ENCODE results near the gene CEP83.

CEP83 gene

DNA sequence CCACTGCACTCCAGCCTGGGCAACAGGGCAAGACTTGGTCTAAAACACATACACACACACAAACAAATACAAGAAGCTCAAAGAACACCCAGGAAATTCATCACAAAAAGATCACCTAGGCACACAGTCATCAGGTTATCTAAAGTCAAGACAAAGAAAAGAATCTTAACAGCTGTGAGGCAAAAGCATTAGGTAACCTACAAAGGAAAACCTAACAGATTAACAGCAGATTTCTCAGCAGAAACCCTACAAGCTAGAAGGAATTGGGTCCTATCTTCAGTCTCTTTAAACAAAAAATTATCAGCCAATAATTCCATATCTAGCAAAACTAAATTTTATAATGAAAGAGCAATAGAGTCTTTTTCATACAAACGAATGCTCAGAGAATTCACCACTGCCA is 22.4 kb downstream of the CEP83 start:
- TF ChIP-seq, protein P1, sequence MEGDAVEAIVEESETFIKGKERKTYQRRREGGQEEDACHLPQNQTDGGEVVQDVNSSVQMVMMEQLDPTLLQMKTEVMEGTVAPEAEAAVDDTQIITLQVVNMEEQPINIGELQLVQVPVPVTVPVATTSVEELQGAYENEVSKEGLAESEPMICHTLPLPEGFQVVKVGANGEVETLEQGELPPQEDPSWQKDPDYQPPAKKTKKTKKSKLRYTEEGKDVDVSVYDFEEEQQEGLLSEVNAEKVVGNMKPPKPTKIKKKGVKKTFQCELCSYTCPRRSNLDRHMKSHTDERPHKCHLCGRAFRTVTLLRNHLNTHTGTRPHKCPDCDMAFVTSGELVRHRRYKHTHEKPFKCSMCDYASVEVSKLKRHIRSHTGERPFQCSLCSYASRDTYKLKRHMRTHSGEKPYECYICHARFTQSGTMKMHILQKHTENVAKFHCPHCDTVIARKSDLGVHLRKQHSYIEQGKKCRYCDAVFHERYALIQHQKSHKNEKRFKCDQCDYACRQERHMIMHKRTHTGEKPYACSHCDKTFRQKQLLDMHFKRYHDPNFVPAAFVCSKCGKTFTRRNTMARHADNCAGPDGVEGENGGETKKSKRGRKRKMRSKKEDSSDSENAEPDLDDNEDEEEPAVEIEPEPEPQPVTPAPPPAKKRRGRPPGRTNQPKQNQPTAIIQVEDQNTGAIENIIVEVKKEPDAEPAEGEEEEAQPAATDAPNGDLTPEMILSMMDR (IDR thresholded peaks at IDR 0.05; ENCODE audit: borderline replicate concordance, control extremely low read depth, extremely low read depth, insufficient read depth, missing control alignments), result no peak
- DNase-seq (ENCODE audit: low spot score), result no peak
- in situ Hi-C loops (cut with MboI; ENCODE audit: low sequenced_read_pairs, unreplicated experiment), result loop anchor here (10.0 kb wide), 1 partner anchor 293 kb away; the partner anchor contains the start of gene PLXNC1

DNA sequence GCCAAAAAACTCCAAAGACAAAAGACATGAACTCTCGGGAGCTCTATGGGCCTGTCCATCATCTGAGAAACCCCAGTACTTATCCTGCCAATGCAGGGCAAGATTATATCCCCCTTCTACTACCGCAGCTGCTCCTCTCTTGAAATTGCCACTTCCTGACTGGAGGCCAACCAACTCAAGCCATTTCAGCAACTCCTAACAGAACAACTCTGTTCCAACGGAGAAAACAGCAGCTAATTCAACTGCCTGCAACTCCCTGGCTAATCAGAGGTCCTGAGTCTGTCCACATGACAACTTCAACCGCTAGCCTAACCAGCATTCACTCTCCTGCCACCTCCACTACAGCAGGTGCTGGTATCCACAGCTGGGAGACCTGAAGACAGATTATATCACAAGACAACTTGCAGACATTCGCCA is 24.1 kb downstream of the CEP83 start:
- TF ChIP-seq, protein P1 (IDR thresholded peaks at IDR 0.05; ENCODE audit: borderline replicate concordance, control extremely low read depth, extremely low read depth, insufficient read depth, missing control alignments), result no peak
- in situ Hi-C loops (cut with MboI; ENCODE audit: low sequenced_read_pairs, unreplicated experiment), result loop anchor here (10.0 kb wide), 1 partner anchor 291 kb away; the partner anchor contains the start of gene PLXNC1
- no peak for DNase-seq (ENCODE audit: low spot score)

DNA sequence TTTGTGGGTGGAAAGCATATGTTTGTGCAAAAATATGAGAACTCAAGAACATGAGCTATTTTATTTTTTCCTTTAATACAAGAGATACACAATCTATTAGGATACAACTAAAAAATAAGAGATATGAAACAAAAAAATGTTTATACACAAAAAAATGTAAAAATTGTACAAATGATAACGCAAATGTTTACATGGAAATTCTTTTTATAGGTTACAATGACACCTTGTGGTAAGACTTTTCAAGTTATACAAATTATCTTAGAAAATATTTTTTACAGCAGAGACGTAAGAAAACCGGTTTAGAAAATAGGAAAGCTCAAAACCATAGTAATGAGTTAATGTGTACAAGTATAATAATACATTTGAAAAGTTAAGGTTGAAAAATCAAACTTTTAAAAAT is 25.5 kb downstream of the CEP83 start:
- no peak for DNase-seq (ENCODE audit: low spot score)
- TF ChIP-seq, protein P1 (IDR thresholded peaks at IDR 0.05; ENCODE audit: borderline replicate concordance, control extremely low read depth, extremely low read depth, insufficient read depth, missing control alignments), result no peak
- in situ Hi-C loops (cut with MboI; ENCODE audit: low sequenced_read_pairs, unreplicated experiment), result loop anchor here (10.0 kb wide), 1 partner anchor 289 kb away; the partner anchor contains the start of gene PLXNC1

DNA sequence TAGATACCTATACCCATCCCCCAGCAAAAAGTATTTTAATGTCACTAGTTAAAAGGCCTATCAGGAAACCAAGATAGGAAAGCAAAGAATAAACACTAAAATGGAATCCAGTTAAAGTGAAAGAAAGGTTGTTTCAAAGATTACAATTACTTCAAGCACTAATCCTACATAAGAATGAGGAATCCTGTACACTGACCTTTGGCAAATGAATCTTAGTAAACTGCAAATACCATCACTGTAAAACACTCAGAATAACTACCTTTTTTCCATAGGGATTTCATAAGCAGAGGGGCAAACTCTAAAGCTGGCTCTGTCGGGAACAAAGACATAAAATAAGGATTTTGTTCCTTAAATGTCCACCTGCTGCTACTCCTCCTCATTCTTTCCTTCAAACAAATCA is 25.9 kb downstream of the CEP83 start:
- TF ChIP-seq, protein P1 (IDR thresholded peaks at IDR 0.05; ENCODE audit: borderline replicate concordance, control extremely low read depth, extremely low read depth, insufficient read depth, missing control alignments), result no peak
- no peak for DNase-seq (ENCODE audit: low spot score)
- in situ Hi-C loops (cut with MboI; ENCODE audit: low sequenced_read_pairs, unreplicated experiment), result loop anchor here (10.0 kb wide), 1 partner anchor 289 kb away; the partner anchor contains the start of gene PLXNC1

DNA sequence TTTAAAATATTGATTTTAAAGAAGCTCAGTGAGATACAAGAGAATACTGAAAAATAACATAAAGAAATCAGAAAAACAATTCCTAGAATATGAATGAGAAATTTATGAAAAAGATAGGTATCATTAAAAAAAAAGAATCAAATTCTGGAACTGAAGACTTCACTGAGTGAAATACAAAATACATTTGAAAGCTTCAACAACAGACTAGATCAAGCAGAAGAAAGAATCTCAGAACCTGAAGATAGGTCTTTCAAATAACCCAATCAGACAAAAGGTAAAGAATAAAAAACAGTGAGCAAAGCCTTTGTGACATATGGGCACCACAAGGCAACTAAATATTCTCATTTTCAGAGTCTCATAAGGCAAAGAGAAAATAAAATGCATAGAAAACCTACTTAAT is 29.4 kb downstream of the CEP83 start:
- in situ Hi-C loops (cut with MboI; ENCODE audit: low sequenced_read_pairs, unreplicated experiment), result loop anchor here (10.0 kb wide), 1 partner anchor 286 kb away; the partner anchor contains the start of gene PLXNC1
- no peak for DNase-seq (ENCODE audit: low spot score)
- TF ChIP-seq, protein P1 (IDR thresholded peaks at IDR 0.05; ENCODE audit: borderline replicate concordance, control extremely low read depth, extremely low read depth, insufficient read depth, missing control alignments), result no peak

DNA sequence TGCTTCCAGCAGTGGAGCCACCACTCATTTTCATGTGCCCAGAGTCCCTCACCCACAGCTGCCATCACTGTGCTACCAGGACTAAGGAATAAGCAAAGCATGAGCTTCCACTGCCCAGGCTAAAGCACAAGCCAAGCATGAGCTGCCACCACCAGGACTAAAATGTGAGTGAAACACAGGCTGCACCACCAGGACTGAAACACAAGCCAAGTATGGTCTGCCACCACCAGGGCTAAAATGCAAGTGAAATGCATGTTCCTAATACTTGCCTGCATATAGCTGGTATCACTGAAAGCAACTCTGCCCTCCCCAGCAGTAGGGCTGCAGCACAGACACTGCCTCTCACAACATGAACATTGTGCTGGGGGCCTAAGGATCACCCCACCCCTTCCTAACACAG is 30.0 kb downstream of the CEP83 start:
- no peak for DNase-seq (ENCODE audit: low spot score)
- in situ Hi-C loops (cut with MboI; ENCODE audit: low sequenced_read_pairs, unreplicated experiment), result loop anchor here (10.0 kb wide), 1 partner anchor 285 kb away; the partner anchor contains the start of gene PLXNC1
- TF ChIP-seq, protein P1 (IDR thresholded peaks at IDR 0.05; ENCODE audit: borderline replicate concordance, control extremely low read depth, extremely low read depth, insufficient read depth, missing control alignments), result no peak
